HepG2 (cell line): ENCODE measurements around the gene ZNF184. TPM values are rescaled to one million over a fixed set of nuclear protein-coding genes. Genes with fewer than 3 reads are reported as not detected.

Experiments
- ATF2 ChIP-seq: sonication (generic); formaldehyde crosslinking; IDR thresholded peaks from 2 replicates; pipeline ENCODE4 v1.4.0; 2020; ENCODE audit warnings: missing genetic modification reagents
- ATF7 ChIP-seq, 2 experiments: fragments of 450-650 bp in 1 of 2; sonication (generic) in 1 of 2; formaldehyde crosslinking in 1 of 2; IDR thresholded peaks; 2 replicates each; pipeline versions ENCODE4 v1.4.0 to v1.6.1; 2016 to 2020; ENCODE audit warnings: antibody characterized with exemption in 1 of 2, mild to moderate bottlenecking in 1 of 2, missing genetic modification reagents in 1 of 2
- CEBPG ChIP-seq: IDR thresholded peaks from 2 replicates; pipeline ENCODE4 v1.6.1; 2016
- GATAD2A ChIP-seq: IDR thresholded peaks from 2 replicates; pipeline ENCODE4 v1.6.1; 2016
- GLI4 ChIP-seq: sonication (generic); formaldehyde crosslinking; IDR thresholded peaks from 2 replicates; pipeline ENCODE4 v1.5.1; 2020; ENCODE audit warnings: missing genetic modification reagents, mild to moderate bottlenecking, moderate library complexity, borderline replicate concordance
- HDAC1 ChIP-seq: sonication (generic); formaldehyde crosslinking; IDR thresholded peaks from 2 replicates; pipeline ENCODE4 v1.5.1; 2020; ENCODE audit warnings: mild to moderate bottlenecking, missing genetic modification reagents
- HIC2 ChIP-seq: sonication (generic); formaldehyde crosslinking; IDR thresholded peaks from 2 replicates; pipeline ENCODE4 v1.9.0; 2022; ENCODE audit warnings: low read depth, missing genetic modification reagents
- ISL2 ChIP-seq: sonication (generic); formaldehyde crosslinking; IDR thresholded peaks from 2 replicates; pipeline ENCODE4 v1.5.0; 2020; ENCODE audit warnings: missing genetic modification reagents
- MTF1 ChIP-seq: sonication (generic); formaldehyde crosslinking; IDR thresholded peaks from 2 replicates; pipeline ENCODE4 v1.5.0; 2020; ENCODE audit warnings: missing genetic modification reagents
- MYNN ChIP-seq: sonication (generic); formaldehyde crosslinking; IDR thresholded peaks from 2 replicates; pipeline ENCODE4 v1.4.0; 2020; ENCODE audit warnings: mild to moderate bottlenecking, low read depth, missing genetic modification reagents
- SAP130 ChIP-seq: IDR thresholded peaks from 2 replicates; pipeline ENCODE4 v1.6.1; 2016; ENCODE audit warnings: low read depth
- SOX6 ChIP-seq, 2 experiments: fragments of 450-650 bp in 1 of 2; sonication (generic) in 1 of 2; formaldehyde crosslinking in 1 of 2; IDR thresholded peaks; 2 replicates each; pipeline versions ENCODE4 v1.4.0 to v1.6.1; 2017 to 2020; ENCODE audit warnings: antibody characterized with exemption in 1 of 2, mild to moderate bottlenecking in 1 of 2, missing genetic modification reagents in 1 of 2
- TGIF2 ChIP-seq: IDR thresholded peaks from 2 replicates; pipeline ENCODE4 v1.6.1; 2016; ENCODE audit warnings: control low read depth, missing compliant biosample characterization
- ZBTB37 ChIP-seq: sonication (generic); formaldehyde crosslinking; IDR thresholded peaks from 2 replicates; pipeline ENCODE4 v1.4.0; 2020; ENCODE audit warnings: mild to moderate bottlenecking, missing genetic modification reagents
- ZBTB38 ChIP-seq: sonication (generic); formaldehyde crosslinking; IDR thresholded peaks from 2 replicates; pipeline ENCODE4 v1.5.1; 2020; ENCODE audit warnings: mild to moderate bottlenecking, missing genetic modification reagents
- ZNF33A ChIP-seq: sonication (generic); formaldehyde crosslinking; IDR thresholded peaks from 2 replicates; pipeline ENCODE4 v1.5.1; 2020; ENCODE audit warnings: missing genetic modification reagents, mild to moderate bottlenecking, moderate library complexity, borderline replicate concordance
- ZNF512B ChIP-seq: sonication (generic); formaldehyde crosslinking; IDR thresholded peaks from 2 replicates; pipeline ENCODE4 v1.5.1; 2020; ENCODE audit warnings: missing genetic modification reagents, mild to moderate bottlenecking, borderline replicate concordance
- ZNF549 ChIP-seq: sonication (generic); formaldehyde crosslinking; IDR thresholded peaks from 2 replicates; pipeline ENCODE4 v1.5.0; 2020; ENCODE audit warnings: missing genetic modification reagents
- ZNF629 ChIP-seq: sonication (generic); formaldehyde crosslinking; conservative IDR thresholded peaks from 2 replicates; pipeline ENCODE4 v1.5.0; 2020; ENCODE audit warnings: missing genetic modification reagents
- ZNF775 ChIP-seq: sonication (generic); formaldehyde crosslinking; IDR thresholded peaks from 2 replicates; pipeline ENCODE4 v1.4.0; 2020; ENCODE audit warnings: missing genetic modification reagents, mild to moderate bottlenecking, moderate library complexity, borderline replicate concordance
- ZNF781 ChIP-seq: sonication (generic); formaldehyde crosslinking; IDR thresholded peaks from 2 replicates; pipeline ENCODE4 v1.5.1; 2020; ENCODE audit warnings: borderline replicate concordance, mild to moderate bottlenecking, missing genetic modification reagents; ENCODE audit errors: not compliant biosample characterization
- polyA plus RNA-seq, 8 experiments: library from polyadenylated mRNA; depleted of rRNA in 3 of 8; stranded (reverse) in 7 of 8; unstranded in 1 of 8; fragments of >200 nt; fragmentation: Illumina TruSeq in 4 of 8; extraction: Trizol in 4 of 8; gene quantifications; 2 replicates each; pipeline versions ENCODE4 v1.2.1 to v1.2.3, GENCODE V29; 2011 to 2016; ENCODE audit warnings: low read depth in 4 of 8, missing spikeins in 1 of 8, mixed read lengths in 1 of 8; ENCODE audit not compliant: insufficient read depth in 1 of 8
- total RNA-seq, 5 experiments: library from RNA; depleted of rRNA; stranded (reverse); fragments of >200 nt; fragmentation: Illumina TruSeq; extraction: Trizol; gene quantifications; 2 replicates each; pipeline ENCODE4 v1.2.3, GENCODE V29; 2016; ENCODE audit warnings: low read depth in 1 of 5

The ZNF184 gene
- total and polyA plus RNA-seq, 2 of the 13 experiments (the other 11 are each of a cell fraction or from before 2014, with no cell fraction given): 2.1 to 10.1 TPM

GRCh38 chr6:27495386-27496135 is 22.7 kb upstream of the ZNF184 start (continued):
- TF ChIP-seq ATF7 (IDR thresholded peaks at IDR 0.05) (0 out of 2 replicates have a peak, but pooled peaks have one; percentile 7), ATF7 (CRISPR knock-in tag; IDR thresholded peaks at IDR 0.05) (no peak), HIC2 (CRISPR knock-in tag) (0 out of 2 replicates have a peak, but pooled peaks have one; percentile 12), MTF1 (CRISPR knock-in tag) (peak; percentile 97; the same call in 1 of the 2 replicates), MYNN (CRISPR knock-in tag) (no peak), ZNF781 (CRISPR knock-in tag) (peak; percentile 41), ATF2 (CRISPR knock-in tag) (peak; percentile 86), ISL2 (CRISPR knock-in tag) (peak; percentile 15; the same call in 1 of the 2 replicates), ZNF512B (CRISPR knock-in tag) (0 out of 2 replicates have a peak, but pooled peaks have one; percentile 65), TGIF2 (peak; percentile 68; the same call in 1 of the 2 replicates), ZNF775 (CRISPR knock-in tag) (no peak), ZBTB38 (CRISPR knock-in tag) (no peak; the same call in 1 of the 2 replicates), SAP130 (CRISPR knock-in tag) (peak; percentile 65), ZNF549 (CRISPR knock-in tag) (no peak), HDAC1 (CRISPR knock-in tag) (peak; percentile 69; the same call in 1 of the 2 replicates), CEBPG (peak; percentile 24), ZBTB37 (CRISPR knock-in tag) (peak; percentile 13; the same call in 1 of the 2 replicates), GATAD2A (CRISPR knock-in tag) (peak; percentile 81), ZNF629 (CRISPR knock-in tag) (peak; percentile 95), GLI4 (0 out of 2 replicates have a peak, but pooled peaks have one; percentile 30), SOX6 (IDR thresholded peaks at IDR 0.05) (no peak), SOX6 (CRISPR knock-in tag; IDR thresholded peaks at IDR 0.05) (peak; percentile 56; the same call in 1 of the 2 replicates), ZNF33A (no peak)
